HL-60 (cell line): ENCODE measurements around the gene ASB8.
"Not testable (repeated sequence)": the region's sequence is repeated elsewhere in the genome, so short reads cannot be mapped to it uniquely, and the experiment has no call there.

ENCODE experiments used
- DNase-seq, 2 experiments: peaks; one replicate each; pipeline ENCODE4 v3.0.0-alpha.2; 2010 to 2020; ENCODE audit warnings: low read depth in 1 of 2, low spot score in 1 of 2
- H3K27ac ChIP-seq: fragments of 250-450 bp; sonication (Bioruptor Pico); replicated peaks from 2 replicates; pipeline ENCODE4 v1.5.1; 2020; ENCODE audit warnings: mild to moderate bottlenecking, moderate library complexity
- H3K27me3 ChIP-seq: fragments of 250-450 bp; sonication (Bioruptor Pico); 2 replicates; pipeline ENCODE4 v1.5.1; 2021; ENCODE audit warnings: mild to moderate bottlenecking, moderate library complexity; ENCODE audit not compliant: insufficient read depth, poor library complexity, severe bottlenecking
- H3K4me3 ChIP-seq: replicated peaks from 2 replicates; pipeline ENCODE4 v1.5.1; 2011; ENCODE audit warnings: mild to moderate bottlenecking, control low read depth, low read length; ENCODE audit not compliant: insufficient read depth
- GABPA ChIP-seq: IDR thresholded peaks from 2 replicates; pipeline ENCODE4 v1.6.1; 2012; ENCODE audit warnings: low read depth
- POLR2AphosphoS5 ChIP-seq: IDR thresholded peaks from 2 replicates; pipeline ENCODE4 v1.6.1; 2012; ENCODE audit warnings: low read depth
- SPI1 ChIP-seq: IDR thresholded peaks from 2 replicates; pipeline ENCODE4 v1.6.1; 2012; ENCODE audit warnings: low read depth, mild to moderate bottlenecking, borderline replicate concordance
- TF ChIP-seq, protein P1 (sequence below): IDR thresholded peaks from 2 replicates; pipeline ENCODE4 v1.6.1; 2012; ENCODE audit warnings: low read depth; ENCODE audit not compliant: insufficient replicate concordance
- TF ChIP-seq, protein P2 (sequence below): IDR thresholded peaks from one replicate; pipeline ENCODE4 v1.5.1; 2011; ENCODE audit warnings: low read length, control low read depth, inconsistent platforms; ENCODE audit not compliant: insufficient read depth

Gene ASB8

DNA sequence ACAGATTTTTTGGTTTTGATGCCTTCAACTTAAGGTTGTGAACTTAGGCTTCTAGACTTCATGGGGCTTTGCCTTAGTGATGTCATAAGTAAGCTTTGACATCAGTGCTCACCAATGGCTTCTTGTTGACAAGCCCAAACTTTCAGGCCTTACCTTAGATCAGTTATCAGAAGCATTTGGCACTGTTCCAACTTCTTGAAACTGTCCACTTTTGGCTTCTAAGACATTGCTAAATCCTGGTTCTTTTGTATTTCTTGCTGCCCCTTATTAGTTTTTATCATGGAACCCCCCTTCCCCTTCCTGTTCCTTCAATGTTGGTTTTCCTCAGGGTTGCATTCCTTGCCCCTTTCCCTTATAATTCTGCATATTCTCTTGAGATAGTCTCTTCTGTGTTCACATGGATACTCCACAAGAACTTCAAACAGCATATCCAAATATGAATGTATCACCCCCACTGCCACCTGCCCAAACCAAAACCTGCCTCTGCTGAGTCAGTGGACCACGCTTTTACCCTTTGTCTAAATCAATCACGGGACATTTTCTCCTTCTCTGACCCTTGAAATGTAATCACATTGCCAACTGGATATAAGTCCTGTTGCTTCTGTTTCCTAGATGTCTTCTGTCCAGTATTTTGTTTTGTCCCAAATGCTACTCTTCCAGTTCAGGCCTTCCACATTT, 30.2 kb downstream of the ASB8 start:
- TF ChIP-seq GABPA, result no peak
- no peak for TF ChIP-seq SPI1
- TF ChIP-seq, protein P1, sequence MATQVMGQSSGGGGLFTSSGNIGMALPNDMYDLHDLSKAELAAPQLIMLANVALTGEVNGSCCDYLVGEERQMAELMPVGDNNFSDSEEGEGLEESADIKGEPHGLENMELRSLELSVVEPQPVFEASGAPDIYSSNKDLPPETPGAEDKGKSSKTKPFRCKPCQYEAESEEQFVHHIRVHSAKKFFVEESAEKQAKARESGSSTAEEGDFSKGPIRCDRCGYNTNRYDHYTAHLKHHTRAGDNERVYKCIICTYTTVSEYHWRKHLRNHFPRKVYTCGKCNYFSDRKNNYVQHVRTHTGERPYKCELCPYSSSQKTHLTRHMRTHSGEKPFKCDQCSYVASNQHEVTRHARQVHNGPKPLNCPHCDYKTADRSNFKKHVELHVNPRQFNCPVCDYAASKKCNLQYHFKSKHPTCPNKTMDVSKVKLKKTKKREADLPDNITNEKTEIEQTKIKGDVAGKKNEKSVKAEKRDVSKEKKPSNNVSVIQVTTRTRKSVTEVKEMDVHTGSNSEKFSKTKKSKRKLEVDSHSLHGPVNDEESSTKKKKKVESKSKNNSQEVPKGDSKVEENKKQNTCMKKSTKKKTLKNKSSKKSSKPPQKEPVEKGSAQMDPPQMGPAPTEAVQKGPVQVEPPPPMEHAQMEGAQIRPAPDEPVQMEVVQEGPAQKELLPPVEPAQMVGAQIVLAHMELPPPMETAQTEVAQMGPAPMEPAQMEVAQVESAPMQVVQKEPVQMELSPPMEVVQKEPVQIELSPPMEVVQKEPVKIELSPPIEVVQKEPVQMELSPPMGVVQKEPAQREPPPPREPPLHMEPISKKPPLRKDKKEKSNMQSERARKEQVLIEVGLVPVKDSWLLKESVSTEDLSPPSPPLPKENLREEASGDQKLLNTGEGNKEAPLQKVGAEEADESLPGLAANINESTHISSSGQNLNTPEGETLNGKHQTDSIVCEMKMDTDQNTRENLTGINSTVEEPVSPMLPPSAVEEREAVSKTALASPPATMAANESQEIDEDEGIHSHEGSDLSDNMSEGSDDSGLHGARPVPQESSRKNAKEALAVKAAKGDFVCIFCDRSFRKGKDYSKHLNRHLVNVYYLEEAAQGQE, result no peak
- TF ChIP-seq POLR2AphosphoS5, result no peak
- Histone ChIP-seq H3K27me3 (no peaks in the 10 kb centered on the region), H3K27ac (no peak overlapping the region), H3K4me3 (no peak overlapping the region)
- no peak for DNase-seq

DNA sequence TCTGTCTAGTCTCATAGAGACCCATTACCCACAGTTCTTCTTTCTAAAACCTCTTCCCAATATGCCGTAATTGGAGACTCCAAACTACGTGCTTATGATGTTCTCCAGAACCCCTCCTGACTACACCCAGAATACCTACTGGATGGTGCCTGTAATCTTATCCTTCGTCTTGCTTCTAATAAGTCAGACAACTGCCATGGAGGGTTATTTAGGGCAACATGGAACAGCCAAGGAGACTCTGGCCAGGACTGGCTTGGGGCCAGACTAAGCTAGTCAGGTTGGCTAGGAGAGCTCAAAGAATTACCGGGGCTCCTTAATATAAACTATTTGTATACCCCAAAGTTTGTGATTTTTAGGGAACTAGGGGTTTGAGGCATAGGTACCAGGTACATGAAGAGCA, 31.3 kb downstream of the ASB8 start:
- H3K27ac ChIP-seq, result no peak overlapping the region
- no peak overlapping the region for H3K4me3 ChIP-seq
- no peak for DNase-seq
- H3K27me3 ChIP-seq, result no peaks in the 10 kb centered on the region
- TF ChIP-seq SPI1 (no peak), POLR2AphosphoS5 (no peak), GABPA (no peak)
- TF ChIP-seq, protein P1, result no peak
- TF ChIP-seq, protein P2, sequence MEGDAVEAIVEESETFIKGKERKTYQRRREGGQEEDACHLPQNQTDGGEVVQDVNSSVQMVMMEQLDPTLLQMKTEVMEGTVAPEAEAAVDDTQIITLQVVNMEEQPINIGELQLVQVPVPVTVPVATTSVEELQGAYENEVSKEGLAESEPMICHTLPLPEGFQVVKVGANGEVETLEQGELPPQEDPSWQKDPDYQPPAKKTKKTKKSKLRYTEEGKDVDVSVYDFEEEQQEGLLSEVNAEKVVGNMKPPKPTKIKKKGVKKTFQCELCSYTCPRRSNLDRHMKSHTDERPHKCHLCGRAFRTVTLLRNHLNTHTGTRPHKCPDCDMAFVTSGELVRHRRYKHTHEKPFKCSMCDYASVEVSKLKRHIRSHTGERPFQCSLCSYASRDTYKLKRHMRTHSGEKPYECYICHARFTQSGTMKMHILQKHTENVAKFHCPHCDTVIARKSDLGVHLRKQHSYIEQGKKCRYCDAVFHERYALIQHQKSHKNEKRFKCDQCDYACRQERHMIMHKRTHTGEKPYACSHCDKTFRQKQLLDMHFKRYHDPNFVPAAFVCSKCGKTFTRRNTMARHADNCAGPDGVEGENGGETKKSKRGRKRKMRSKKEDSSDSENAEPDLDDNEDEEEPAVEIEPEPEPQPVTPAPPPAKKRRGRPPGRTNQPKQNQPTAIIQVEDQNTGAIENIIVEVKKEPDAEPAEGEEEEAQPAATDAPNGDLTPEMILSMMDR, result no peak

DNA sequence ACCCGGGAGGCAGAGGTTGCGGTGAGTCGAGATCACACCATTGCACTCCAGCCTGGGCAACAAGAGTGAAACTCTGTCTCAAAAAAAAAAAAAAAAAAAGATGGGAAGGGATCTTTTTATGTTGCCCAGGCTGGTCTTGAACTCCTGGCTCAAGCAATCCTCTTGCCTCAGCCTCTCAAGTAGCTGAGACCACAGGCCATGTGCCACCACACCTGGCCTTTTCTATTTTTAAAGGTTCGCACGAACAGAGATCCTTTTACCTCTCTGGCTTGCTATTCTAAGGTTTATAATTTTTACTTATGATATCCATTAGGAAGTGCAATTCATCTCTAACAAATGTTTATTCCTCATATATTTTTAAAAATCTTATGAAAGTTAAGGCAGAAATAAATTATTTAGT, 31.8 kb downstream of the ASB8 start:
- H3K4me3 ChIP-seq, H3K27ac ChIP-seq, H3K27me3 ChIP-seq, DNase-seq: not testable (repeated sequence)

DNA sequence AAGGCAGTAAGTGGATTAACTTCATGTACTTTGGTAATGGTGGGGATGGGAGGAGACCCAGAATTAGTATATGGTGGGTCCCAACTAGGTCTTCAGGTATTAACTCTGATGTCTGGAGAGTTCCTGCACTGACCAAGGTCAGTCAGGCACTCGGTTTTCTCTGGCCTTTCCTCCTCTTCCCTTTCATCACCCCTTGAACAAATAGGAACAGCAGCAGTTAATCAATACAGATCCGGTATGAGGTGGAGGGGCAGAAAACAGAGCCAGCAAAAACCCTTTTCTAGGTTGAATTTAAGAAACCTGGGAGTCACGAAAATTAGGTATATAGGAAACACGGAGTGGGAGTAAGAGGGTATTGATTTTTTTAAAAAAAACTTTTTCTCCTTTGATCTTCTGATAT, 34.1 kb downstream of the ASB8 start:
- H3K27me3 ChIP-seq, result peaks cover 17% of the 10 kb centered on the region
- no peak for DNase-seq
- no peak for TF ChIP-seq SPI1
- TF ChIP-seq, protein P2, result no peak

More for the DNA sequence above, 34.1 kb downstream of the ASB8 start:
- Histone ChIP-seq H3K27ac (no peak overlapping the region), H3K4me3 (no peak overlapping the region)
